ENCODE measurements around the gene DCLRE1B.

The DCLRE1B gene

DNA sequence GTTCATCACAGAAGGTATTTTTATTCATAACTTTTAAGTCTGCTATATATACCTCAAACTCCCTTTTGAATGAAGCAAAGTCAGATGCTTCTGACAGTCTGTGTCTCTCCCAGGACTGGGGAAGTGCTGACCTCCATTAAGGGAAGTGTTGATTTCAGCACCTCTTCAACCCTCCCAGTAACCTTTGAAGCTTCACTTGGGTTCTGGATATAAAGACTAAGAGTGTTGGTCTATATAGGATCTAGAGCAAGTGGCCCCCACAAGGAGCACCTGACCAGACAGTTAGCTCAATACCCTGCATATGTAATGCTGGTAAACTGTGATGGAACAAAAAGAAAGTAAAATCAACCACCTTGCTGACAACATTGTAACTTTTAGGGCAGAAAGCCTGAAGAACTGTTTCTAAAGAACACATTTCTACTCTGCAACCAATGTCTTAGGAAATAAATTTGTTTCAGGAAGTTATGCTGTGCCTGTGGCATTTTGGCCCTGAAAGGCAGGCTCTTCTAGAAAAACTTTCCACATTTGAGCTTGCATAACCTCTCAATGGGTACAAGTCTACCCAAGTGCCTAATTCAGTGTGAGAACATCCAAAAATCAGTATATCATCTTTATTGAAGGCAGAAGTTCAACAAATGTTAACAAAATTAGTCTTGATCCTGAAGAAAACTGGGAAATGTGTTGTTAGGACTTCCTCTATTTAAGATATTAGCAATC lies 32.7 kb upstream of the DCLRE1B start:
- no peak overlapping the region for H3K4me3 ChIP-seq (replicated peaks; ENCODE audit: low read depth, low read length)
- DNase-seq (ENCODE audit: extremely low read depth, low read depth) = no peak
- TF ChIP-seq, protein P1, sequence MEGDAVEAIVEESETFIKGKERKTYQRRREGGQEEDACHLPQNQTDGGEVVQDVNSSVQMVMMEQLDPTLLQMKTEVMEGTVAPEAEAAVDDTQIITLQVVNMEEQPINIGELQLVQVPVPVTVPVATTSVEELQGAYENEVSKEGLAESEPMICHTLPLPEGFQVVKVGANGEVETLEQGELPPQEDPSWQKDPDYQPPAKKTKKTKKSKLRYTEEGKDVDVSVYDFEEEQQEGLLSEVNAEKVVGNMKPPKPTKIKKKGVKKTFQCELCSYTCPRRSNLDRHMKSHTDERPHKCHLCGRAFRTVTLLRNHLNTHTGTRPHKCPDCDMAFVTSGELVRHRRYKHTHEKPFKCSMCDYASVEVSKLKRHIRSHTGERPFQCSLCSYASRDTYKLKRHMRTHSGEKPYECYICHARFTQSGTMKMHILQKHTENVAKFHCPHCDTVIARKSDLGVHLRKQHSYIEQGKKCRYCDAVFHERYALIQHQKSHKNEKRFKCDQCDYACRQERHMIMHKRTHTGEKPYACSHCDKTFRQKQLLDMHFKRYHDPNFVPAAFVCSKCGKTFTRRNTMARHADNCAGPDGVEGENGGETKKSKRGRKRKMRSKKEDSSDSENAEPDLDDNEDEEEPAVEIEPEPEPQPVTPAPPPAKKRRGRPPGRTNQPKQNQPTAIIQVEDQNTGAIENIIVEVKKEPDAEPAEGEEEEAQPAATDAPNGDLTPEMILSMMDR (IDR thresholded peaks at IDR 0.05; ENCODE audit: low read depth, low read length, missing control alignments) = no peak

DNA sequence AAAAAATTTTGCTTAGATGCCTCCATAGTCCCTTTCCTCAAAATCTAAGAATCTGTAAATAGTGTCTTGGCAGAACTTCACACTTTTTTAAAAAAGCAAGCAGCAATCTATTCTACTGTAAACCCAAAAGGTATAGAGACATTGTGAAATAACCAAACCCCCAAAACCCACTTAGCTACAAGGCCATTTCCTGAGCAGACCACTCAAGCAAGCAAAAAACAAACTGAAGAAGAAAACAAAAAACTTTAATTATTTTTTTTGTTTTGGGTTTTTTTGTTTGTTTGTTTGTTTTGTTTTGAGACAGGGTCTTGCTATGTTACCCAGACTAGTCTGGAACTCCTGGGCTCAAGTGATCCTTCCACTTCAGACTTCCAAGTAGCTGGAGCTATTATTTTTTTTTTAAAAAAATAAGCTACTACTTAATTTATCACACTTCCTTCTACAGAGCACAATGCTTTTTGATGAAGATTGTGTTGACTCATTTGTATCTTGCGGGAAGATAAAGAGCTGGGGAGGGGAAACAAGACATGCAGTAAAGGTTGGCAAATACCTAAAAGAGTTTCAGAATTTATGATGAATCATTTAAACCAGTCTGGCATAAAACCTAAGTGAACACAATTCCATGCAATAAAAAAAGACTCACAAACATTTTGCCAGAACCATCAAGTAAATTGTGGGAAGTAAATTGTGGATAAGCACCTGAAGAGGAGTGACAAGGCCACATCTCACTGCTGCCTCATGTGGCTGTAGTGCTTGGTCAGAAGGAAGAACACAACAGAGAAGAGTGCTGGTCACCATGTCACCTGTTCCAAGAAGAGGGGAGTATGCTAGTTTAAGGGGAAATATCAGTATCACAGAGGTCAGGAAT lies 30.9 kb upstream of the DCLRE1B start:
- DNase-seq (ENCODE audit: extremely low read depth, low read depth) = no peak
- TF ChIP-seq, protein P1 (IDR thresholded peaks at IDR 0.05; ENCODE audit: low read depth, low read length, missing control alignments) = peak; percentile 20
- H3K4me3 ChIP-seq (replicated peaks; ENCODE audit: low read depth, low read length) = no peak overlapping the region

- H3K4me3 ChIP-seq (replicated peaks; ENCODE audit: low read depth, low read length) = no peak overlapping the region
- TF ChIP-seq, protein P1 (IDR thresholded peaks at IDR 0.05; ENCODE audit: low read depth, low read length, missing control alignments) = no peak
- no peak for DNase-seq (ENCODE audit: extremely low read depth, low read depth)
Observed at GRCh38 chr1:113875714-113876113, 29.4 kb upstream of the DCLRE1B start.

DNA sequence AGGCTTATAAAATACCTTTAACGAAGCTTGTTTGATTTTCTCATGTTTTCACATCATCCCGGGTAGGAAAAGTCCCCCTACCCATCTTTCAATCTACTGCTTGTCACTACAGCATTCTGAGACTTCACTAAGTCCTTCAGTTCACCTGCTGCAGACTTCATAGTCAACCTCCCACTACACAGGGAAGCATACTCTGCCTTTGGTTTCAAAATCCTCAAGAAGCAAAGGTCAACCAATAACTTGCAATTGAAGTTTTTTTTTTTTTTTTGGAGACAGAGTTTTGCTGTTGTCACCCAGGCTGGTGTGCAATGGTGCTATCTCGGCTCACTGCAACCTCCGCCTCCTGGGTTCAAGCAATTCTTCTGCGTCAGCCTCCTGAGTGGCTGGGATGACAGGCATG lies 28.9 kb upstream of the DCLRE1B start:
- DNase-seq (ENCODE audit: extremely low read depth, low read depth) = no peak
- H3K4me3 ChIP-seq (replicated peaks; ENCODE audit: low read depth, low read length) = no peak overlapping the region
- TF ChIP-seq, protein P1 (IDR thresholded peaks at IDR 0.05; ENCODE audit: low read depth, low read length, missing control alignments) = no peak

DNA sequence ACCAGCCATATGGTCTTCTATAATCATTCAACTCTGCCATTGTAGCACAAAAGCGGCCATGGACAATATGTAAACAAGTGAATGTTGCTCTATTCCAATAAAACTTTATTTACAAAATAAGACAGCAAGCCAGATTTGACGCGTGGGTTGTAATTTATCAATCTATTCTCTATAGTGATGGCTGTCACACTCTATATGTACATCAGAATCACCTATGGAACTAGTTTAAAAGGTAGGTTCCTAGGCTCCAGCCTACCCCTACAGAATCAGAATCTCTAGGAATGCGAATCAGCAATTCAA lies 25.4 kb upstream of the DCLRE1B start:
- no peak overlapping the region for H3K4me3 ChIP-seq (replicated peaks; ENCODE audit: low read depth, low read length)
- TF ChIP-seq, protein P1 (IDR thresholded peaks at IDR 0.05; ENCODE audit: low read depth, low read length, missing control alignments) = no peak
- no peak for DNase-seq (ENCODE audit: extremely low read depth, low read depth)

DNA sequence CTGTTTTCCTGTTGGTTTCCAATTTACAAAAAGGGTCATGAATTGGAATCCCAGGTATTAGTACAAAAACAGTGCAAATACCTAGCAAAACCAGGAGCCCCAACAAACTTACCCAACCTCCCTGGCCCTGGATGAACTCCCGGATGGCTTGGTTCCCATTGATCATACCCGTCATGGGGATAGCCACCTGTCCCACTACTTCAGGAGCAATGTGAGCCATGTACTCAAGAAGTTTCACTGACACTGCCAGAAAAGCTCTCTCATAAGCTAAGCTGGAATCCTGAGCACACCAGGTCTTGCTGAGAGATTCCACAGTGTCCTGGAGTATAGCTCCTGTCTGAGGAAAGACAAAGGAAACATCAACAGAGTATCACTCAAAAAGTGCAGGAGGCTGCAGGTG lies 23.5 kb upstream of the DCLRE1B start:
- no peak overlapping the region for H3K4me3 ChIP-seq (replicated peaks; ENCODE audit: low read depth, low read length)
- TF ChIP-seq, protein P1 (IDR thresholded peaks at IDR 0.05; ENCODE audit: low read depth, low read length, missing control alignments) = no peak
- DNase-seq (ENCODE audit: extremely low read depth, low read depth) = no peak
